ENCODE data around the gene LRRC32. TPM values are rescaled to one million over a fixed set of nuclear protein-coding genes. Genes with fewer than 3 reads are reported as not detected.

Gene LRRC32
- total and polyA plus RNA-seq, 9 of the 15 experiments (the other 6 are each of a cell fraction or from before 2014, with no cell fraction given): 0.10 to 0.50 (median 0.19) TPM; not detected in 5

DNA sequence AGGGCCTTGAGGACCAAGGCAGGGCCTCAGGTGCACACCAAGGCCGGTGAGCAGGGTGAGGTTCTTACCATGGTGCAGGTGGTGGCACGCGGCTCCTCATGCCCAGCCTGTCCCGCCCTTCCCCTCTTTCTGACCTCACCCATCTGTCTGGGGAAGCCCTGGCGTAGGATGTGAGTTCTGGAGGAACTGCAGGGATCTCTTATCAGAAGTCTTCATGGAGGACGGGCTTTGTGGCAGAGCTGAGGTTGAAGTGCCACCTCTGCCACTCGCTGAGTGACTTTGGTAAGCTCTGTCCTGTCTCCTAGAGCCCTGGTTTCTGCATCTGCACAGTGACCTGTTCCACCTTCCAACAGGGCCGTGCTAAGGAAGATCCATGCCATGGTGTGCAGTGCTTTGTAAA, 49.1 kb downstream of the LRRC32 start:
- intact Hi-C loops (cut with micrococcal nuclease): no loop called here
- TF ChIP-seq MEF2D (tag; conservative IDR thresholded peaks at IDR 0.05; ENCODE audit: low read depth) (no peak), CHD4 (IDR thresholded peaks at IDR 0.05; ENCODE audit: insufficient read depth, insufficient replicate concordance, low read depth, low read length, poor library complexity, severe bottlenecking) (no peak), NR4A1 (CRISPR knock-in tag; IDR thresholded peaks at IDR 0.05) (no peak), NR4A1 (tag; IDR thresholded peaks at IDR 0.05) (no peak), ARID2 (IDR thresholded peaks at IDR 0.05) (no peak), RAD21 (CRISPR knock-in tag; conservative IDR thresholded peaks at IDR 0.05 in 1 of 2, IDR thresholded peaks at IDR 0.05 in 1 of 2) (no peak), NFIC (IDR thresholded peaks at IDR 0.05) (no peak), TCF7 (IDR thresholded peaks at IDR 0.05; ENCODE audit: borderline replicate concordance) (no peak), FOXA1 (IDR thresholded peaks at IDR 0.05; ENCODE audit: borderline replicate concordance) (no peak), RCOR1 (IDR thresholded peaks at IDR 0.05; ENCODE audit: borderline replicate concordance in 1 of 2, low read depth in 2 of 2, low read length in 2 of 2) (no peak), JUNB (CRISPR knock-in tag; conservative IDR thresholded peaks at IDR 0.05) (no peak), ETV5 (CRISPR knock-in tag; IDR thresholded peaks at IDR 0.05; ENCODE audit: low read depth) (no peak), ZNF444 (CRISPR knock-in tag; IDR thresholded peaks at IDR 0.05) (no peak), RAD51 (IDR thresholded peaks at IDR 0.05; ENCODE audit: borderline replicate concordance, low read depth) (no peak), ZNF232 (CRISPR knock-in tag; IDR thresholded peaks at IDR 0.05) (no peak)
- TF ChIP-seq, protein P1, sequence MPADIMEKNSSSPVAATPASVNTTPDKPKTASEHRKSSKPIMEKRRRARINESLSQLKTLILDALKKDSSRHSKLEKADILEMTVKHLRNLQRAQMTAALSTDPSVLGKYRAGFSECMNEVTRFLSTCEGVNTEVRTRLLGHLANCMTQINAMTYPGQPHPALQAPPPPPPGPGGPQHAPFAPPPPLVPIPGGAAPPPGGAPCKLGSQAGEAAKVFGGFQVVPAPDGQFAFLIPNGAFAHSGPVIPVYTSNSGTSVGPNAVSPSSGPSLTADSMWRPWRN (IDR thresholded peaks at IDR 0.05; ENCODE audit: low read depth): no peak
- TF ChIP-seq, protein P2, sequence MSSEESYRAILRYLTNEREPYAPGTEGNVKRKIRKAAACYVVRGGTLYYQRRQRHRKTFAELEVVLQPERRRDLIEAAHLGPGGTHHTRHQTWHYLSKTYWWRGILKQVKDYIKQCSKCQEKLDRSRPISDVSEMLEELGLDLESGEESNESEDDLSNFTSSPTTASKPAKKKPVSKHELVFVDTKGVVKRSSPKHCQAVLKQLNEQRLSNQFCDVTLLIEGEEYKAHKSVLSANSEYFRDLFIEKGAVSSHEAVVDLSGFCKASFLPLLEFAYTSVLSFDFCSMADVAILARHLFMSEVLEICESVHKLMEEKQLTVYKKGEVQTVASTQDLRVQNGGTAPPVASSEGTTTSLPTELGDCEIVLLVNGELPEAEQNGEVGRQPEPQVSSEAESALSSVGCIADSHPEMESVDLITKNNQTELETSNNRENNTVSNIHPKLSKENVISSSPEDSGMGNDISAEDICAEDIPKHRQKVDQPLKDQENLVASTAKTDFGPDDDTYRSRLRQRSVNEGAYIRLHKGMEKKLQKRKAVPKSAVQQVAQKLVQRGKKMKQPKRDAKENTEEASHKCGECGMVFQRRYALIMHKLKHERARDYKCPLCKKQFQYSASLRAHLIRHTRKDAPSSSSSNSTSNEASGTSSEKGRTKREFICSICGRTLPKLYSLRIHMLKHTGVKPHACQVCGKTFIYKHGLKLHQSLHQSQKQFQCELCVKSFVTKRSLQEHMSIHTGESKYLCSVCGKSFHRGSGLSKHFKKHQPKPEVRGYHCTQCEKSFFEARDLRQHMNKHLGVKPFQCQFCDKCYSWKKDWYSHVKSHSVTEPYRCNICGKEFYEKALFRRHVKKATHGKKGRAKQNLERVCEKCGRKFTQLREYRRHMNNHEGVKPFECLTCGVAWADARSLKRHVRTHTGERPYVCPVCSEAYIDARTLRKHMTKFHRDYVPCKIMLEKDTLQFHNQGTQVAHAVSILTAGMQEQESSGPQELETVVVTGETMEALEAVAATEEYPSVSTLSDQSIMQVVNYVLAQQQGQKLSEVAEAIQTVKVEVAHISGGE (CRISPR knock-in tag; IDR thresholded peaks at IDR 0.05): no peak
- TF ChIP-seq, protein P3, sequence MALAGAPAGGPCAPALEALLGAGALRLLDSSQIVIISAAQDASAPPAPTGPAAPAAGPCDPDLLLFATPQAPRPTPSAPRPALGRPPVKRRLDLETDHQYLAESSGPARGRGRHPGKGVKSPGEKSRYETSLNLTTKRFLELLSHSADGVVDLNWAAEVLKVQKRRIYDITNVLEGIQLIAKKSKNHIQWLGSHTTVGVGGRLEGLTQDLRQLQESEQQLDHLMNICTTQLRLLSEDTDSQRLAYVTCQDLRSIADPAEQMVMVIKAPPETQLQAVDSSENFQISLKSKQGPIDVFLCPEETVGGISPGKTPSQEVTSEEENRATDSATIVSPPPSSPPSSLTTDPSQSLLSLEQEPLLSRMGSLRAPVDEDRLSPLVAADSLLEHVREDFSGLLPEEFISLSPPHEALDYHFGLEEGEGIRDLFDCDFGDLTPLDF (CRISPR knock-in tag; IDR thresholded peaks at IDR 0.05): no peak

More for the DNA sequence above, 49.1 kb downstream of the LRRC32 start:
- ChIA-PET POLR2A (interaction anchor here (0.8 to 1.7 kb wide), 3 partner anchors 8 to 12 kb away, joined by 3 to 4 read pairs (median 4); no protein-coding TSS in a partner anchor), CTCF (ENCODE audit: low intra/inter-chr PET ratio) (no interaction called here)
- Histone ChIP-seq H3K27me3 (ENCODE audit: control insufficient read depth in 2 of 2, insufficient read depth in 2 of 2, low read length in 2 of 2) (no peaks in the 10 kb centered on the region), H3K9me1 (ENCODE audit: control insufficient read depth, insufficient read depth, low read length) (no peaks in the 10 kb centered on the region), H3K4me1 (replicated peaks in 1 of 2; ENCODE audit: control insufficient read depth in 2 of 2, insufficient read depth in 2 of 2, low read length in 2 of 2) (peaks cover 14 to 19% of the 10 kb centered on the region in 2 experiments; a peak in 4 of 5 replicates), H3K27ac (ENCODE audit: extremely low read depth, low read depth, low read length) (no peak overlapping the region), H3K9ac (ENCODE audit: insufficient read depth in 1 of 2, low read depth in 2 of 2, low read length in 2 of 2) (no peak overlapping the region; a peak in 1 of 4 replicates), H3K79me2 (ENCODE audit: control insufficient read depth, insufficient read depth, low read length) (no peaks in the 10 kb centered on the region), H3K36me3 (ENCODE audit: control insufficient read depth, insufficient read depth, low read length) (no peaks in the 10 kb centered on the region), H3K9me3 (replicated peaks; ENCODE audit: control insufficient read depth, insufficient read depth, low read depth, low read length) (peaks cover 7% of the 10 kb centered on the region; the same call in 1 of the 2 replicates), H3K4me2 (ENCODE audit: insufficient read depth, low read length) (no peak overlapping the region), H4K20me1 (replicated peaks; ENCODE audit: control insufficient read depth, insufficient read depth, low read length) (no peaks in the 10 kb centered on the region), H2AFZ (ENCODE audit: low read depth, low read length) (no peak overlapping the region), H3K4me3 (no peak overlapping the region)
- no peak for FAIRE-seq
- in situ Hi-C loops (cut with MboI): no loop called here
- DNase-seq (ENCODE audit: extremely low read depth in 1 of 4, low spot score in 3 of 4): no peak
- ATAC-seq: no peak
- 20% methylated on average over 8 of the region's 8 CpGs for WGBS (ENCODE audit: insufficient coverage, low coverage, missing lambda C conversion rate)
- BruUV-seq (replicated peaks): no TSS peak
